Measurements from ENCODE around the gene SLC9B1.
A peak's percentile ranks its signal among the peaks of the same experiment; 100 is the strongest.

SLC9B1 gene

DNA sequence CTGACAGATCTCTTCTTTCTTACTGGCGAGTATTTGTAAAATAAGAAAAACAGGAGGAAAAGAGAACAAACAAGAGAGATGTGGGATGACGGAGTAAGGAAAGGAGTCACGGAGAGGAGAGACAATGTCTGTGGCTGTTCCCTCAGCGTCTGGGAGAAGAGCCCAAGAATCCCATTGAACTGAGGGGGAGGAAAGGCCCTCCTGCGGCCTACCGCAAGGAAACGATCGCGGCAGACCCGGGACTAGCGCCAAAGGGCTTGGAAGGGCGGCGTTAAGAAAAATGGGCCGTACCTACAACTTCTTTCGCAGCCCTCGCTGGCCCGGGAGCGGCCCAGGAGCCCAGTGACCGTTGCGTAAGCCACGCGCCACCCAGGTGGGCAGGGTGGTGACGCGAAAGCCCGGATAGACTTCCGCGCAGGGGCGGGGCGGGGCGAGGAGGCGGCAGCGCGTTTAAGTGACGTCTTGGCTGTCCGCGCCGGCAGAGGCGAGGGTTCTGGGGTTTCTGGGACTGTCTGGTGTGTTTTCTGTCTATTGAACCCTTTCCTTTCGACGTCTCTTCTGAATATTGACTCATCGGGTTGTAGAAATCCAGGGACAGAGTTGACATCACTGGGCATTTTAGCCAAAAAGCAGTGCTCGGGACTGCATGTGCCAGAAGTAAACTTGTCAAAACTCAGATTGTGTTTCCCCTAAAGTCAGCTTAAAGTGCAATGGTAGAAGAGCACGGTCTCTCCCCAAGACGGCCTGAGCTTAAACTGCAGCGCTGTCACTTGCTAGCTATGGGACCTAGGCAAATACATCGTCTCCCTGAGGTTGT is at the start of gene SLC9B1:
TSS of gene SLC9B1 (minus strand) at position 398 of the 817 bp plus-strand sequence. CDS start 27,994 bp downstream, outside the sequence.
- DNase-seq (ENCODE audit: insufficient read length, low spot score), result peak; percentile 68
- no peak for FAIRE-seq

- no peak for DNase-seq (ENCODE audit: insufficient read length, low spot score)
- FAIRE-seq, result no peak
These were observed 48.5 kb upstream of the SLC9B1 start for GRCh38 chr4:103067841-103068547.

- no peak for FAIRE-seq
These were observed 41.1 kb upstream of the SLC9B1 start for GRCh38 chr4:103060453-103061148.

DNA sequence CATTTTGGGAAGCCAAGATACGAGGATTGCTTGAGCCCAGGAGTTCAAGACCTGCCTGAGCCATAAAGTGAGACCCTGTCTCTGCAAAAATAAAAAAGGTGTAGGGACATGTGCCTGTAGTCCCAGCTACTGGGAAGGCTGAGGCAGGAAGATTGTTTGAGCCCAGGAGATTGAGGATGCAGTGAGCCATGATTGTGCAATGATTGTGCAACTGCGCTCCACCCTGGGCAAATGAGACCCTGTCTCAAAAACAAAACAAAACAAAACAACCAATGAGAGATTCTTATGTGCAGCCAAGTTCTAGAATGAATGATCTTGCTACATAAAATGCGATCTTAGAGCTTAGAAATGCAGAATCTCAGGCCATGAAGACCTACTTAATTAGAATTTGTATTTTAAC is 34.5 kb upstream of the SLC9B1 start:
- DNase-seq (ENCODE audit: insufficient read length, low spot score), result no peak
- no peak for FAIRE-seq

More at GRCh38 chr4:103060453-103061148, 41.1 kb upstream of the SLC9B1 start:
- DNase-seq (ENCODE audit: insufficient read length, low spot score), result no peak

- DNase-seq (ENCODE audit: insufficient read length, low spot score), result no peak
- FAIRE-seq, result no peak
These were observed 33.3 kb upstream of the SLC9B1 start for GRCh38 chr4:103052779-103053178.

GRCh38 chr4:103052145-103052544 is 32.6 kb upstream of the SLC9B1 start:
- FAIRE-seq (no peak), DNase-seq (ENCODE audit: insufficient read length, low spot score) (no peak)

DNA sequence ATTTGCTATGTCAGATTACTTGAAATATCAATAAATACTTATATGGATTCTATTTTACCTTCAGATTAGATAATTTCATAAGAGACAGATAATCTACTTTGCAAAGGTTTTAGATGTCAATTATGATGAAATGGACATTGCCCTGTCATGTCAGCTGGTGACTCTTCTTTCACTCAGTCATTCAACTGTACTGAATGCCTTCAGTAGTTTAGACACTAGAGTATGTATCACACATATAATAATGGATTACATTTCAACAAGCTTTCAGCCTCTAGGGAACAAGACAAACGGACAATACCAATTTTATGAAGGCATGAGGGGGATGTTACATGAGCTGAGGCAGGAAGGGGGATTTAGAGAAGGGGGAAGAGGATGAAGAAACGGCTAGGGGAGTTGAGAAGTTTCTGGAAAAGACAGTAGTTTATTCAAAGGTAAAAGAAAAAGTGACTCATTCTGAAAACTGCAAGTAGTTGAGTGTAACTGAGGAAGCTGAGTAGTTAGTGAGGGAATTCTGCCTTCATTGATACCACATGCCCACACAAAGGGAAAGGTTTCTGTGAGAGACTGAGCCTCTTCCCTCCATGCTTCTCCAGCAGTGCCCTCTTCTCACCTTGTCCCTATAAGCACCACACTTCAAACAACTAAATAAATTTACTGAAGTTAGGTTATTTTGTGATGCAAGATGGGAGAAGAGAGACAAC is 31.4 kb upstream of the SLC9B1 start:
- no peak for FAIRE-seq
- no peak for DNase-seq (ENCODE audit: insufficient read length, low spot score)

DNA sequence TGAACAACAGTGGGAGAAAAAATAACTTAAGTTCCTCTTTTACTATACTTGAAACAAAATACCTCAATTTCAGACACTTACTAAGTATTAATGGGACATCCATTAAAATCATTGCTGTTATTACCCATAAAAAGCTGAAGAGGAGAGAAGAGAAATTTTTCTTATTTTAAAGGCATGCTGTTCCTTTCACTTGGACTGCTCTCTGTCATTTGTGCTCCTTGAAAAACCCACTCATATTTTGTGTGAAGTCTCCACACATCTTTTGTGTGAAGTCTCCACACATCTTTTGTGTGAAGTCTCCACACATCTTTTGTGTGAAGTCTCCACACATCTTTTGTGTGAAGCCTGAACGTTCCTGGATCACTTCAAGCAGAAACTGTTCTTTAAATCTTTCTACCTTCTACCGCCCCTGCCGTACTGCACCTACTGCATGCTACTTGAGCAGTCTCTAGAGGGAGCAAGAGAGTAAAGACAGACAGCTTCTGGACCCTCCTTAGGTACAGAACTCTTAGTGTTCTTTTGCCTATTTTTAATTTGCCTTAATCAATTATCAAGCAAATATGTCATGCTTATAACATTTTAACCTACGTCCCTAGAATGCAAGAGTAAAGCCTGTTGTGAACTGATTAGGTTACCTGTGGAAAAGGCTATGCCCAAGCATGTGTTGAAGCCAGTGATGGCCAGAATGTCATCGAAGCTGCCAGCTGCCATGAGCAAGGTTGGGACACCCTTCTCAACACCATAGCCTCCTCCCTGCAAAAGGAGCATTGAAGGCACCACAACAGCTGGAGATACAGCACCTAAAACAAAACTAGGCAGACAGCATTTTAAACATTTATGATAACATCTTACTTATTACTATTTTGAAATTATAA is 27.1 kb upstream of the SLC9B1 start:
- peak; percentile 1 for DNase-seq (ENCODE audit: insufficient read length, low spot score)
- no peak for FAIRE-seq

DNA sequence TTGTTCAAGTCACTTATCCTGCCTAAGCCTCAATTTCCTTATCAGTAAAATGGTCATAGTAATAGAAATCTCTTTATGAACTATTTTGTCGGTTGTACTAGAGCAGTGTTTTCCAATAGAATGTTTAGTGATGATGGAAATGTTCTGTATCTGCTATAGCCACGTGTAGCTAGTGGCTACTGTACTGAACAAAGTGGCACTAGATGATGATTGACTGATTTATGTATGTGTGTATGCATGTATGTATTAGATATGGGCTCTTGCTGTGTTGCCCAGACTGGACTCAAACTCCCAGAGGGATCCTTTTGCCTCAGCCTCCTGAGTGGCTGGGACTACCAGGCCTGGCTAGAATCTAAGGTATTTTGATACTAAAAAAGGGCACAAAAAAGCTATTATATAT is 24.7 kb upstream of the SLC9B1 start:
- no peak for DNase-seq (ENCODE audit: insufficient read length, low spot score)
- no peak for FAIRE-seq

GRCh38 chr4:103036169-103036568 is 16.7 kb upstream of the SLC9B1 start:
- DNase-seq (ENCODE audit: insufficient read length, low spot score) (no peak), FAIRE-seq (no peak)

DNA sequence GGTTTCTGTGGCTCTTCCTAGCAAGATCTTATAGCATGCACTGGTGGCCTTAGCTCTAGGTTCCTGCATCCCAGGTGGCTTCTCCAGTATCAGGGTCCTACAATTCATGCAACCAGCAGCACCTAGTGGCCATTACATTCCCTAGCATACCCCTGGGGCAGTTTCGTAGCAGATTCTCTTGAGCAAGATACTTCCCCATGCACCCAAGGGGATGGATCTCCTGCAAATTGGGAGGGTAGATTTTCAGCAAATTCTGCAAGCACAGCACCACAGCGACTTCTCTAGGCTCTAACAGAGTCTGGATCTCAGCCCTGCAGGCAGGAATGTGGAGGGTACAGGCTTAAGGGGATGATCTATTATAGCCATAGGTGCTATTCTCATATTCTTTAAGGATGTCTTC is 13.1 kb upstream of the SLC9B1 start:
- FAIRE-seq (no peak), DNase-seq (ENCODE audit: insufficient read length, low spot score) (no peak)

- FAIRE-seq (no peak), DNase-seq (ENCODE audit: insufficient read length, low spot score) (no peak)
These were observed 11.3 kb upstream of the SLC9B1 start for GRCh38 chr4:103030791-103031190.

DNA sequence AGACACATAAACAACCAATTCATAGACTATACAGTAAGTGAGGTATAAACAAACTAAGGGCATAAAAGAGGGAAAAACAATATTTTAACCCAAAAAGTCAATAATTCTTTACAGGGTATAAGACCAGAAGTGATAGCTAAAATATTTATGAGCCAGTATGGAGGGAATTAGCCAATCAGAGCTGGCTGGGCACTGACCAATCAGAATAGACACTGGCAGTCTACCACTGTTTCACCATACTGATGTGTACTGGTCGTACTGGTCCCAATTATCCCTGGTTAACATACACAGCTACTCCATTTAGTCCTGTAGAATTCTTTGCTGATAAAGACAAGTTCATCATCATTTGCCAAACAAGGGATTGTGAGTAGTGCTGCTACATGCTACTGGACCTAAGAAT is 9.8 kb upstream of the SLC9B1 start:
- FAIRE-seq (no peak), DNase-seq (ENCODE audit: insufficient read length, low spot score) (no peak)

DNA sequence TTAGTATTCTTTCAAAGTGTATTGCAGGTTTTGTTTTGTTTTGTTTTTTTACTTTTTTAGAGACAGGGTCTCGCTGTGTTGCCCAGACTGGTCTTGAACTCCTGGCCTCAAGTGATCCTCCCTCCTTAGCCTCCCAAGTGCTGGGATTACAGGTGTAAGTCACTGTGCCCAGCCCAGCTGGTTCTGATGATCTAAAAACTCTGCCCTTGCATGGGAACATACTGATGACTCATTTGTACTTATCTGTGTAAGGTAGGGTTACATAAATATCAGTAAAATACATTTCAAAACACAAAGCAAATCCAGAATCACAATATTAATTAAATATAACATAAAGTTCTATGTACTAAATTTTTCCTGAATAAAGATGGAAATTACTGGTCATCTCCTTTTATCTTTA is 7.4 kb upstream of the SLC9B1 start:
- DNase-seq (ENCODE audit: insufficient read length, low spot score) (no peak), FAIRE-seq (no peak)

DNA sequence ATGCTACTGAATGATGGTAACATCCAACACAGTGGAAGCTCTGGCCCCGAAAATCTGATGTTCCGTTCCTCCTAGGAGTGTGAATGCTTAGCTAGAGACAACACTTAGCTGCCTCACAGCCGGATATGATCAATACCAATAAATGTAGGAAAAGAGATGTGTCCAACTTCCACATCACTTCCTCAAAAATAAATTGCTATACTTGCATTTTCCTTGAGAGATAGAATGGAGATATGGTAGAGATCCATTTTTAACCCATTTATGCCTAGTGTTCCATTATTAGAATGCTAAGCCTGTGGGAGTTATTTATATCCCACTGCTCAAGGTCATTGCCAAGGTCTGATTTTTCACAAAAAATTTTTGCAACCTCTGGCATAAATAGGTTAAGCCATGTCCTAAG is 5.5 kb upstream of the SLC9B1 start:
- DNase-seq (ENCODE audit: insufficient read length, low spot score), result no peak
- no peak for FAIRE-seq

DNA sequence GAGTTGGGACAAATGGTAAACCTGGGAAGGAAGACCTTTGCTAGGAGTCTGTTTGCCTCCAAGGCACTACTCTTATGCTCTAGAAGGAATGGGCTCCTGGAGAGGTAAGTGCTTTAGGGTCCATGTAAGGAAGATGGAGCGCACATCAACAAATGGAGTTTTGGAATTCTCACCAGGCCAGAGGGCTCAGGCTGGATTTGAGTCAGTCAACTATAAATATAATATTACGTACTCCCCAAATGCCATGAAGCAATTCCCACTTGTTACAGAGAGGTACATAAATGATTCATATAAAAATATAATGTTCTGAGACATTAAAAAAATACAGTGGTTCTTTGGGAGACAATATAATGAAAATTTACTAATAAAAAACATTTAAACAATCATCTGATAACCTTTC is 1.6 kb upstream of the SLC9B1 start:
- DNase-seq (ENCODE audit: insufficient read length, low spot score) (no peak), FAIRE-seq (no peak)

GRCh38 chr4:103018391-103019307 is 856 bp downstream of the SLC9B1 start:
- no peak for FAIRE-seq
- DNase-seq (ENCODE audit: insufficient read length, low spot score), result peak; percentile 10

DNA sequence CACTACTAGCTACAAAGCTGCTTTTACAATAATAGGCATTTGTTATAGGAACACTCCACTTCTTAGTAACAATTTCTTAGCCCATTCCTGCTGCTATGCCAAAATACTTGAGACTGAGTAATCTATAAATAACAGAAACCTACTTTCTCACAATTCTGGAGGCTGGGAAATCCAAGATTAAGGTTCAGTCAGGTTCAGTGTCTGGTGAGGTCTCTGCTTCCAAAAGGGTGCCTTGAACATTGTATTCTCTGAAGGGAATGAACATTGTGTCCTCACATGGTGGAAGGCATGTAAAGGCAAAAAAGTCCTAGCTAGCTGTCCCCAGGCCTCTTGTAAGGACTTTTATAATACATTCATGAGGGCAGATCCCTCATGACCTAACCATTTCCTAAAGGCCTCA is 7.0 kb downstream of the SLC9B1 start:
- no peak for DNase-seq (ENCODE audit: insufficient read length, low spot score)
- FAIRE-seq, result no peak

DNA sequence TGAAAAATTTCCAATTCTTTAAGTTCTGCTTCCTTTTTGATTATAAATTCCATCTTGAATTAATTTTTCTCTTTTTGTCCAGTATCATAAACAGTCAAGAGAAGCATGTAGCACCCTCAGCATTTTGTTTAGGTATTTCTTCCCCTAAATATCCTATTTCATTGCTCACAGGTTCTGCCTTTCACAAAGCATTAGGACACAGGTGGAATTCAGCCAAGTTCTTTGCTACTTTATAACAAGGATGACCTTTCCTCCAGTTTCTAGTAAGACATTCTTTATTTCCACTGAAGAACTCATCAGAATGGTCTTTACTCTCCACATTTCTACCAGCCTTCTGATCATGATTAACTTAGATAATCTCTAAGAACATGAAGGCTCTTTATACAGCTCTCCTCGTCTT is 7.4 kb downstream of the SLC9B1 start:
- FAIRE-seq (no peak), DNase-seq (ENCODE audit: insufficient read length, low spot score) (no peak)

Measured in HTR-8/SVneo (cell line).